ENCODE measurements around the gene STYX.

Gene STYX

DNA sequence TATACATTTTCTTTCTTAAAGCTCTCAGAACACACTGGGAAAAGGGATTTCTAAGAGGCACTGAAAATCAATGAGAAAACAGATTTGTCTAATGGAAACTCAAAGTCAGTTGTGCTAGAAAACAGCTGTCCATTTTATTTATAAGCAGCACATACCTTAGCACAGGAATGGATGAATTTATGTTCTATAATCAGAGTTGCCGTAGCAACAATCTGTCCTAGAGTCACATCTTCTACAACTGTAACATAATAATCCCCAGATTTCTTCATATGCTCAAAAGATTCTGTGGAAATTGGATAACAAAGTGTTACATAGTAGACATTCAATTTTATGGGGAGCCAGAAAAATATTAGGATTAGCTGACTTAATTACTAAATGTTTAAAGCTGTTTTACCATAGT lies 51.7 kb downstream of the STYX start:
- no peak for TF ChIP-seq CTCF (IDR thresholded peaks at IDR 0.05; ENCODE audit: low read depth, low read length)
- no peak for TF ChIP-seq EZH2phosphoT487 (IDR thresholded peaks at IDR 0.05; ENCODE audit: low read depth)
- H3K36me3 ChIP-seq (replicated peaks; ENCODE audit: low read depth, low read length), result peaks cover 20% of the 10 kb centered on the region
- no peaks in the 10 kb centered on the region for H3K9me3 ChIP-seq (ENCODE audit: insufficient read depth, low read length)
- no peak overlapping the region for H3K27ac ChIP-seq (ENCODE audit: low read length)
- no peak overlapping the region for H2AFZ ChIP-seq (ENCODE audit: low read depth, low read length)
- H3K79me2 ChIP-seq (ENCODE audit: low read length), result no peaks in the 10 kb centered on the region
- H4K20me1 ChIP-seq (ENCODE audit: insufficient read depth, low read length), result no peaks in the 10 kb centered on the region
- no peaks in the 10 kb centered on the region for H3K4me1 ChIP-seq (ENCODE audit: low read length)
- H3K27me3 ChIP-seq (ENCODE audit: low read depth, low read length), result no peaks in the 10 kb centered on the region
- no peak overlapping the region for H3K4me3 ChIP-seq (ENCODE audit: low read length)
- no peak overlapping the region for H3K9ac ChIP-seq (ENCODE audit: low read length)
- H3K4me2 ChIP-seq (ENCODE audit: low read length), result no peak overlapping the region

- Histone ChIP-seq H3K27ac (ENCODE audit: low read length) (no peak overlapping the region), H3K4me3 (ENCODE audit: low read length) (no peak overlapping the region), H3K27me3 (ENCODE audit: low read depth, low read length) (no peaks in the 10 kb centered on the region), H4K20me1 (ENCODE audit: insufficient read depth, low read length) (no peaks in the 10 kb centered on the region), H2AFZ (ENCODE audit: low read depth, low read length) (no peak overlapping the region), H3K9ac (ENCODE audit: low read length) (no peak overlapping the region), H3K9me3 (ENCODE audit: insufficient read depth, low read length) (no peaks in the 10 kb centered on the region), H3K4me1 (ENCODE audit: low read length) (no peaks in the 10 kb centered on the region), H3K79me2 (ENCODE audit: low read length) (peaks cover 8% of the 10 kb centered on the region), H3K36me3 (replicated peaks; ENCODE audit: low read depth, low read length) (peaks cover 16% of the 10 kb centered on the region), H3K4me2 (ENCODE audit: low read length) (no peak overlapping the region)
- no peak for TF ChIP-seq CTCF (IDR thresholded peaks at IDR 0.05; ENCODE audit: low read depth, low read length)
- no peak for TF ChIP-seq EZH2phosphoT487 (IDR thresholded peaks at IDR 0.05; ENCODE audit: low read depth)
These were observed 53.2 kb downstream of the STYX start for GRCh38 chr14:52783206-52783605.

GRCh38 chr14:52786887-52787286 lies 56.9 kb downstream of the STYX start:
- Histone ChIP-seq H3K27ac (ENCODE audit: low read length) (no peak overlapping the region), H3K4me2 (ENCODE audit: low read length) (no peak overlapping the region), H3K9ac (ENCODE audit: low read length) (no peak overlapping the region), H3K9me3 (ENCODE audit: insufficient read depth, low read length) (no peaks in the 10 kb centered on the region), H4K20me1 (ENCODE audit: insufficient read depth, low read length) (0 out of 2 replicates have a peak, but pooled peaks cover 3% of the 10 kb centered on the region), H2AFZ (ENCODE audit: low read depth, low read length) (no peak overlapping the region), H3K79me2 (ENCODE audit: low read length) (peaks cover 33% of the 10 kb centered on the region), H3K4me1 (ENCODE audit: low read length) (peaks cover 9% of the 10 kb centered on the region), H3K36me3 (replicated peaks; ENCODE audit: low read depth, low read length) (peaks cover 7% of the 10 kb centered on the region), H3K27me3 (ENCODE audit: low read depth, low read length) (no peaks in the 10 kb centered on the region), H3K4me3 (ENCODE audit: low read length) (no peak overlapping the region)
- no peak for TF ChIP-seq EZH2phosphoT487 (IDR thresholded peaks at IDR 0.05; ENCODE audit: low read depth)
- TF ChIP-seq CTCF (IDR thresholded peaks at IDR 0.05; ENCODE audit: low read depth, low read length), result no peak

DNA sequence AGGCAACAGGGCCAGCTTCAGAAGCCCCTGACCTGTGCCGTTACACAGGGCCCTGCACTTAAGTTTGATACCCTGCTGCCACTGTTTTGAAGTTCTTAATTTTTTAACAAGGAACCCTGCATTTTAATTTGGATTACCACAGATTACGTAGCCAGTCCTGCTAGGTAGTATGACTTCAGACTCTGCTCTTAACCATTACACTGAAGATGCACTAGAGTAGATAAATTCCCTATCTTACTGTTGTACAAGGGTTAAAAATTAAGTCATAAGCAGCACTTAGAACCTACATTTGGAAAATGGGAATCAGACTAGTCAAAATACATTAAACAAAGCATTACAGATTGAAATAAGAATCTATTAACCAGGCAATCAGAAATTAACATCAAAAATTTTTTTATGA lies 59.2 kb downstream of the STYX start:
- Histone ChIP-seq H3K9ac (ENCODE audit: low read length) (no peak overlapping the region), H3K4me2 (ENCODE audit: low read length) (no peak overlapping the region), H3K27me3 (ENCODE audit: low read depth, low read length) (no peaks in the 10 kb centered on the region), H4K20me1 (ENCODE audit: insufficient read depth, low read length) (0 out of 2 replicates have a peak, but pooled peaks cover 3% of the 10 kb centered on the region), H3K36me3 (replicated peaks; ENCODE audit: low read depth, low read length) (peaks cover 3% of the 10 kb centered on the region), H3K27ac (ENCODE audit: low read length) (no peak overlapping the region), H3K4me1 (ENCODE audit: low read length) (peaks cover 11% of the 10 kb centered on the region), H3K9me3 (ENCODE audit: insufficient read depth, low read length) (no peaks in the 10 kb centered on the region), H2AFZ (ENCODE audit: low read depth, low read length) (no peak overlapping the region), H3K4me3 (ENCODE audit: low read length) (no peak overlapping the region), H3K79me2 (ENCODE audit: low read length) (peaks cover 33% of the 10 kb centered on the region)
- TF ChIP-seq EZH2phosphoT487 (IDR thresholded peaks at IDR 0.05; ENCODE audit: low read depth) (no peak), CTCF (IDR thresholded peaks at IDR 0.05; ENCODE audit: low read depth, low read length) (no peak)

Data from OCI-LY3 (cell line).